ENCODE measurements around the gene TCP1. TPM values are rescaled to one million over a fixed set of nuclear protein-coding genes. Genes with fewer than 3 reads are reported as not detected.

Gene TCP1
- total and polyA plus RNA-seq, 4 donors = 80.0 to 206 (median 119) TPM

DNA sequence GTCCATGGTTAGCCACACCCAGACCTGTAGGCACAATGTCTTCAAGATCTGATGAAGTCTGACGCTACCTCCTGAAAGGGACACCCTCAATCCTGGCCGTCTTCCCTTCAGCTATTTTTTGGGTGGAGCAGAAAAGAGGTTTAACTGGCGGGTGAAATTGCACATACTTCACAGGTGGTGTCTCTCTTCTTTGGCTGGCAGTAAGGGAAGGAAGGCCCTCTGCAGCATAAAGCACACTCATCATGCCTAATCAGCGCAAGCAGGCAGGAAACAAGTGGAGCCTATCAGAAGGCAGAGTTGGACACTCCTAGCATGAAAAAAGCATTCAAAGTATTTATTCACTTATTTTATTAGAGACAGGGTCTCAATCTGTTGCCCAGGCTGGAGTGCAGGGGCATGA is 43.5 kb upstream of the TCP1 start:
- H3K36me3 ChIP-seq (ENCODE audit: control insufficient read depth in 4 of 4, insufficient read depth in 4 of 4, low read length in 4 of 4) = no peaks in the 10 kb centered on the region

GRCh38 chr6:159831373-159831679 is 41.9 kb upstream of the TCP1 start:
- DNase-seq (no peak), ATAC-seq (ENCODE audit: insufficient read depth, low FRiP score) (no peak)
- no peak overlapping the region for H3K4me3 ChIP-seq
- no peaks in the 10 kb centered on the region for H3K27me3 ChIP-seq (ENCODE audit: control insufficient read depth in 3 of 3, insufficient read depth in 3 of 3, low read length in 2 of 3)
- H3K36me3 ChIP-seq (ENCODE audit: control insufficient read depth in 4 of 4, insufficient read depth in 4 of 4, low read length in 4 of 4) = no peaks in the 10 kb centered on the region
- no peak for TF ChIP-seq CTCF (IDR thresholded peaks at IDR 0.05; ENCODE audit: control extremely low read depth, extremely low read depth)
- H3K9me3 ChIP-seq (ENCODE audit: control insufficient read depth in 4 of 4, insufficient read depth in 3 of 4, low read length in 3 of 4) = no peaks in the 10 kb centered on the region
- no peak overlapping the region for H3K27ac ChIP-seq (ENCODE audit: low read depth in 1 of 2, low read length in 1 of 2)
- no peak overlapping the region for H3K9ac ChIP-seq (ENCODE audit: insufficient read depth in 1 of 2, low read length in 2 of 2)
- peaks cover 0 to 1% (median 0%) of the 10 kb centered on the region in 5 donors for H3K4me1 ChIP-seq (ENCODE audit: control insufficient read depth in 5 of 5, insufficient read depth in 5 of 5, low read length in 5 of 5)
- WGBS, 2 donors = 79 to 90% methylated on average over 4 of the region's 4 CpGs

More for the DNA sequence above, 43.5 kb upstream of the TCP1 start:
- no peak for TF ChIP-seq CTCF (IDR thresholded peaks at IDR 0.05; ENCODE audit: control extremely low read depth, extremely low read depth)
- DNase-seq (no peak), ATAC-seq (ENCODE audit: insufficient read depth, low FRiP score) (no peak)
- Histone ChIP-seq H3K27ac (ENCODE audit: low read depth in 1 of 2, low read length in 1 of 2) (no peak overlapping the region), H3K9ac (ENCODE audit: insufficient read depth in 1 of 2, low read length in 2 of 2) (no peak overlapping the region), H3K4me3 (no peak overlapping the region), H3K9me3 (ENCODE audit: control insufficient read depth in 4 of 4, insufficient read depth in 3 of 4, low read length in 3 of 4) (no peaks in the 10 kb centered on the region), H3K4me1 (ENCODE audit: control insufficient read depth in 5 of 5, insufficient read depth in 5 of 5, low read length in 5 of 5) (peaks cover 0 to 1% (median 0%) of the 10 kb centered on the region in 5 donors), H3K27me3 (ENCODE audit: control insufficient read depth in 3 of 3, insufficient read depth in 3 of 3, low read length in 2 of 3) (no peaks in the 10 kb centered on the region)
- WGBS, 2 donors = 47 to 61% methylated on average over 4 of the region's 4 CpGs

GRCh38 chr6:159830501-159831372 is 41.3 kb upstream of the TCP1 start:
- Histone ChIP-seq H3K27ac (ENCODE audit: low read depth in 1 of 2, low read length in 1 of 2) (no peak overlapping the region), H3K4me1 (ENCODE audit: control insufficient read depth in 5 of 5, insufficient read depth in 5 of 5, low read length in 5 of 5) (peaks cover 0 to 1% (median 0%) of the 10 kb centered on the region in 5 donors), H3K4me3 (no peak overlapping the region), H3K9me3 (ENCODE audit: control insufficient read depth in 4 of 4, insufficient read depth in 3 of 4, low read length in 3 of 4) (no peaks in the 10 kb centered on the region), H3K27me3 (ENCODE audit: control insufficient read depth in 3 of 3, insufficient read depth in 3 of 3, low read length in 2 of 3) (no peaks in the 10 kb centered on the region), H3K36me3 (ENCODE audit: control insufficient read depth in 4 of 4, insufficient read depth in 4 of 4, low read length in 4 of 4) (no peaks in the 10 kb centered on the region), H3K9ac (ENCODE audit: insufficient read depth in 1 of 2, low read length in 2 of 2) (no peak overlapping the region)
- DNase-seq (no peak), ATAC-seq (ENCODE audit: insufficient read depth, low FRiP score) (no peak)
- 70 to 82% methylated on average over 11 of the region's 11 CpGs for WGBS, 2 donors
- TF ChIP-seq CTCF (IDR thresholded peaks at IDR 0.05; ENCODE audit: control extremely low read depth, extremely low read depth) = no peak
